CD14-positive monocyte (primary cell): ENCODE measurements around the gene DNMT3L. TPM values are rescaled to one million over a fixed set of nuclear protein-coding genes. Genes with fewer than 3 reads are reported as not detected.

Experiments
- DNase-seq, 3 donors: peaks; one replicate each; pipeline ENCODE4 v3.0.0-alpha.2; 2011 to 2022
- H2AFZ ChIP-seq: 2 replicates; pipeline ENCODE4 v1.6.0; 2012; ENCODE audit warnings: mild to moderate bottlenecking, low read depth, low read length, inconsistent platforms; ENCODE audit not compliant: insufficient read depth, poor library complexity, severe bottlenecking
- H3K27ac ChIP-seq, 2 donors: 1 replicate in 1 of 2; 2 replicates in 1 of 2; pipeline ENCODE4 v1.5.1; 2012 to 2013; ENCODE audit warnings: low read length in 2 of 2, control low read depth in 1 of 2, inconsistent platforms in 1 of 2, low read depth in 1 of 2, mild to moderate bottlenecking in 1 of 2
- H3K27me3 ChIP-seq, 2 donors: one replicate each; pipeline versions ENCODE4 v1.6.0 to v1.6.1; 2011 to 2013; ENCODE audit warnings: low read length in 2 of 2; ENCODE audit not compliant: control insufficient read depth in 2 of 2, insufficient read depth in 2 of 2
- H3K36me3 ChIP-seq, 2 donors: replicated peaks in 1 of 2; 1 replicate in 1 of 2; 2 replicates in 1 of 2; pipeline versions ENCODE4 v1.5.1 to v1.6.1; 2012 to 2013; ENCODE audit warnings: low read length in 2 of 2, control low read depth in 1 of 2, inconsistent platforms in 1 of 2, mild to moderate bottlenecking in 1 of 2; ENCODE audit not compliant: insufficient read depth in 2 of 2, control insufficient read depth in 1 of 2
- H3K4me1 ChIP-seq, 2 donors: 1 replicate in 1 of 2; 2 replicates in 1 of 2; pipeline versions ENCODE4 v1.5.1 to v1.6.1; 2012 to 2013; ENCODE audit warnings: low read length in 2 of 2, control low read depth in 1 of 2, inconsistent platforms in 1 of 2, mild to moderate bottlenecking in 1 of 2, moderate library complexity in 1 of 2; ENCODE audit not compliant: insufficient read depth in 2 of 2, control insufficient read depth in 1 of 2
- H3K4me2 ChIP-seq: replicated peaks from 2 replicates; pipeline ENCODE3; 2012; ENCODE audit warnings: low read length, moderate library complexity, mild to moderate bottlenecking; ENCODE audit not compliant: poor library complexity, severe bottlenecking; ENCODE audit errors: extremely low read depth
- H3K4me3 ChIP-seq, 3 experiments: fragments of 200-600 bp in 1 of 3; sonication (generic) in 1 of 3; replicated peaks in 1 of 3; 1 replicate in 2 of 3; 2 replicates in 1 of 3; pipeline ENCODE4 v1.5.1; 2011 to 2013; ENCODE audit warnings: low read length in 3 of 3, mild to moderate bottlenecking in 3 of 3, control low read depth in 2 of 3, low read depth in 2 of 3, inconsistent platforms in 1 of 3, moderate library complexity in 1 of 3
- H3K79me2 ChIP-seq: 2 replicates; pipeline ENCODE4 v1.6.0; 2012; ENCODE audit warnings: mild to moderate bottlenecking, control low read depth, inconsistent platforms, low read length, moderate library complexity; ENCODE audit not compliant: insufficient read depth
- H3K9ac ChIP-seq: 2 replicates; pipeline ENCODE4 v1.6.0; 2017; ENCODE audit warnings: low read length, mild to moderate bottlenecking; ENCODE audit not compliant: insufficient read depth, poor library complexity, severe bottlenecking
- H3K9me3 ChIP-seq, 2 donors: replicated peaks in 1 of 2; 1 replicate in 1 of 2; 2 replicates in 1 of 2; pipeline versions ENCODE4 v1.5.1 to v1.6.1; 2012 to 2013; ENCODE audit warnings: low read length in 2 of 2, control low read depth in 1 of 2; ENCODE audit not compliant: control insufficient read depth in 1 of 2, insufficient read depth in 1 of 2
- H4K20me1 ChIP-seq: 2 replicates; pipeline ENCODE4 v1.6.0; 2012; ENCODE audit warnings: mild to moderate bottlenecking, low read length, control low read depth, moderate library complexity; ENCODE audit not compliant: insufficient read depth
- H3K27ac Mint-ChIP-seq, 7 donors: one replicate each; pipeline ENCODE4 v1.8.0; 2020; ENCODE audit warnings: mild to moderate bottlenecking in 7 of 7, mixed read lengths in 7 of 7, moderate library complexity in 6 of 7, inconsistent platforms in 2 of 7
- H3K27me3 Mint-ChIP-seq, 3 donors: one replicate each; pipeline ENCODE4 v1.8.0; 2021 to 2022; ENCODE audit warnings: low read depth in 3 of 3, mild to moderate bottlenecking in 3 of 3, mixed read lengths in 3 of 3, moderate library complexity in 3 of 3, inconsistent platforms in 1 of 3
- H3K36me3 Mint-ChIP-seq, 2 donors: one replicate each; pipeline ENCODE4 v1.8.0; 2020; ENCODE audit warnings: mixed read lengths in 2 of 2, inconsistent platforms in 1 of 2, mild to moderate bottlenecking in 1 of 2
- H3K4me1 Mint-ChIP-seq: one replicate; pipeline ENCODE4 v1.8.0; 2020; ENCODE audit warnings: mild to moderate bottlenecking, mixed read lengths
- H3K4me3 Mint-ChIP-seq, 2 donors: one replicate each; pipeline ENCODE4 v1.8.0; 2020; ENCODE audit warnings: mild to moderate bottlenecking in 2 of 2, mixed read lengths in 2 of 2, moderate library complexity in 1 of 2
- H3K9me3 Mint-ChIP-seq, 7 donors: one replicate each; pipeline ENCODE4 v1.8.0; 2020 to 2022; ENCODE audit warnings: mixed read lengths in 7 of 7, mild to moderate bottlenecking in 6 of 7, moderate library complexity in 6 of 7, inconsistent platforms in 2 of 7
- CTCF ChIP-seq: fragments of 200-600 bp; IDR thresholded peaks from one replicate; pipeline ENCODE4 v1.8.0; 2022; ENCODE audit warnings: antibody characterized with exemption, mild to moderate bottlenecking
- WGBS: methylation state at CpG from one replicate; pipeline ENCODE4 v1.1.5; 2013; ENCODE audit warnings: missing lambda C conversion rate; ENCODE audit not compliant: insufficient coverage; 5-methylcytosine and 5-hydroxymethylcytosine counted together
- intact Hi-C, 2 donors: fragments of 100-400 bp; cut with micrococcal nuclease; formaldehyde crosslinking; loops; one replicate each; pipeline versions ENCODE4 v1.15.0 to v1.15.1; 2023
- polyA plus RNA-seq, 3 donors: library from polyadenylated mRNA; depleted of rRNA in 1 of 3; unstranded in 2 of 3; stranded (reverse) in 1 of 3; fragments of 300-500 nt in 2 of 3; fragments of >200 nt in 1 of 3; fragmentation: Illumina TruSeq in 2 of 3; gene quantifications; 1 replicate in 2 of 3; 2 replicates in 1 of 3; pipeline ENCODE4 v1.2.3, GENCODE V29; 2012 to 2021

Gene DNMT3L
- polyA plus RNA-seq, 3 donors, result not detected

DNA sequence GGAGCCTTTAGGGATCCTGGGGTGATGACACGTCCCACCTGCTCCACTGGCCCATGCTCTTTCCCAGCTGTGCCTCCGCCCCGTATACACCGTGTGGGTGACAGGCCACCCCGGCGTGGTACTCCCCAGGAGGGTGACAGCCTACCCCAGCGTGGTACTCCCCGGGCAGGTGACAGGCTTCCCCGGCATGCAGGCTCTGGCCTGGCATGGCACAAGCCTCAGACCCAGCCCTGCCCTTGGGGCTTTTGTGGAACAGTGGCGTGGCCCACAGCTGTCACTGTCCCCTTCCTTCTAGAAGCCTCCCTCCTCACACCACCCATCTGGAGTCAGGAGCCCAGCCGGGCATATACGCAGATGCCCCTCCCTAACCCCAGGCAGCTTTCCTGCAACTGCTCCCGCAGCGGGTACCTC lies 33.5 kb upstream of the DNMT3L start:
- no peak for TF ChIP-seq CTCF
- DNase-seq, result no peak
- H3K36me3 ChIP-seq, result no peaks in the 10 kb centered on the region
- Mint-ChIP-seq H3K9me3 (peaks cover 0 to 3% (median 0%) of the 10 kb centered on the region in 7 donors), H3K4me3 (no peak overlapping the region), H3K36me3 (no peaks in the 10 kb centered on the region), H3K27me3 (peaks cover 4 to 11% (median 5%) of the 10 kb centered on the region in 3 donors), H3K4me1 (peaks cover 17% of the 10 kb centered on the region), H3K27ac (no peak overlapping the region)
- H3K4me1 ChIP-seq, result peaks cover 18 to 24% of the 10 kb centered on the region in 2 donors
- H4K20me1 ChIP-seq, result no peaks in the 10 kb centered on the region
- no peaks in the 10 kb centered on the region for H3K9me3 ChIP-seq
- H3K79me2 ChIP-seq, result peaks cover under 1% of the 10 kb centered on the region
- H3K9ac ChIP-seq, result no peak overlapping the region
- H2AFZ ChIP-seq, result no peak overlapping the region
- H3K27ac ChIP-seq, result no peak overlapping the region
- WGBS, result 73% methylated on average over 14 of the region's 14 CpGs
- H3K4me2 ChIP-seq, result no peak overlapping the region
- H3K27me3 ChIP-seq, result peaks cover 0 to 2% of the 10 kb centered on the region in 2 donors
- intact Hi-C loops, result no loop called here
- H3K4me3 ChIP-seq, result no peak overlapping the region

DNA sequence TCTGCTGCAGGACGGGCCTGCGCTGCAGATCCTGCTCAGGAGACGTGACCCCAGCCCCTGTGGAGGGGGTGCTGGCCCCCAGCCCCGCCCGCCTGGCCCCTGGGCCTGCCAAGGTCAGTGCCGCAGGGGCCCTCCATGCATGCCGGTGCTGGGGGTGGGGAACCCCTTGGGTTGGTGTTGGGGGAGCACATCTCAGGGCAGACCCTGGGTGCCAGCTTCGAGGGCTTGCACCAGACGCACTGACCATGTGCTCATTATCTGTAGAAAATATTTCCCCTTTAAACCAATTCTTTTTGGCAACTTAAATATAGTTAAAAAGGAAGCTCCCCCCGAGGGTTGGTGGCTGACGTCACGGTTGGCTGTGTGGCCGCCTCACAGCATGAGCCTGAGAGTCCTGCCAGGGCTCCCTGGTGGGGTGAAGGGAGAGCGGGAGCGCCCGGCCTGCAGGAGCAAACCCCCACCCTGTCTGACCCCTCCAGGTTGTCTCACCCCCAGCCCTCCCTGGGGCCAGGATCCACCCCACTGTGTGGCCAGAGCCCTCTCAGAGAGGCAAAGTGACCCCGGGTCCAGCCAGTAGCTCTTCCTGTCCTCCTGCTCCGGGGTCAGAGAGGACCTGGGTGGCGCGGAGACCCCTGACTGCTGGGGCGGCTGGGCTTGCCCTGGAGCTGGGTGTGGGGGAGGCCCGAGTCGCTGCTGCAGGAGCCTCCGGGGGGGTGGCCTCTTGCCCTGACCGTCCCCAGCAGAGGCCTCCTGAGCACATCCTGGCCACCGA lies 32.9 kb upstream of the DNMT3L start:
- Histone ChIP-seq H3K9ac (no peak overlapping the region), H3K36me3 (no peaks in the 10 kb centered on the region), H3K27ac (no peak overlapping the region), H3K27me3 (peaks cover 0 to 2% of the 10 kb centered on the region in 2 donors), H3K79me2 (no peaks in the 10 kb centered on the region), H4K20me1 (no peaks in the 10 kb centered on the region), H3K4me2 (no peak overlapping the region), H3K4me1 (peaks cover 18 to 22% of the 10 kb centered on the region in 2 donors), H3K9me3 (no peaks in the 10 kb centered on the region), H3K4me3 (no peak overlapping the region), H2AFZ (no peak overlapping the region)
- WGBS, result 94% methylated on average over 12 of the region's 26 CpGs
- Mint-ChIP-seq H3K27ac (no peak overlapping the region), H3K9me3 (peaks cover 0 to 3% (median 0%) of the 10 kb centered on the region in 7 donors), H3K4me3 (no peak overlapping the region), H3K36me3 (no peaks in the 10 kb centered on the region), H3K4me1 (peaks cover 17% of the 10 kb centered on the region), H3K27me3 (peaks cover 4 to 11% (median 5%) of the 10 kb centered on the region in 3 donors)
- intact Hi-C loops, result no loop called here
- TF ChIP-seq CTCF, result no peak
- DNase-seq, result no peak
